HUDEP-2 (cell line): ENCODE results near the gene APCDD1.
"Not testable (repeated sequence)": the region's sequence is repeated elsewhere in the genome, so short reads cannot be mapped to it uniquely, and the experiment has no call there.

Experiments used
- DNase-seq, 76 experiments: peaks; one replicate each; lab custom pipeline; 2025; ENCODE audit not compliant: unreplicated experiment in 76 of 76; lab: John Stamatoyannopoulos, UW

The APCDD1 gene

GRCh38 chr18:10486362-10486761, 31.9 kb downstream of the APCDD1 start:
- DNase-seq = no peak

- no peak for DNase-seq
Measured at GRCh38 chr18:10487154-10487553, 32.7 kb downstream of the APCDD1 start.

DNA sequence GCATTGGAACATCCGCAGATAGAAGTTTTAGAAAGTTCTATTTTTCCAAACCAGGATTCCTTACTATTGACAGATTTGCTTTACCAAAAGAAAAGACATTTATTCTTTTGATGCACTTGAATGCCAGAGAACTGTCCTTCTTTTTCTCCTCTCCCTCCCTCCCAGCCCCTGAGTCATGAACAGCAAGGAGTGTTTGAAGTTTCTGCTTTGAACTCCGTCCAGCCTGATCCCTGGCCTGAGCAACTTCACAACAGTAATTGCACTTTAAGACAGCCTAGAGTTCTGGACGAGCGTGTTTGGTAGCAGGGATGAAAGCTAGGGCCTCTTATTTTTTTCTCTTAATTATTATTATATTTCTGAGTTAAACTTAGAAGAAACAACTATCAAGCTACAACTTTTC, 33.6 kb downstream of the APCDD1 start:
- DNase-seq = no peak

GRCh38 chr18:10490401-10491165, 36.1 kb downstream of the APCDD1 start:
- peak in 1 of 76 experiments; percentile 1 for DNase-seq

- DNase-seq = no peak
Measured at GRCh38 chr18:10495936-10496335, 41.5 kb downstream of the APCDD1 start.

DNA sequence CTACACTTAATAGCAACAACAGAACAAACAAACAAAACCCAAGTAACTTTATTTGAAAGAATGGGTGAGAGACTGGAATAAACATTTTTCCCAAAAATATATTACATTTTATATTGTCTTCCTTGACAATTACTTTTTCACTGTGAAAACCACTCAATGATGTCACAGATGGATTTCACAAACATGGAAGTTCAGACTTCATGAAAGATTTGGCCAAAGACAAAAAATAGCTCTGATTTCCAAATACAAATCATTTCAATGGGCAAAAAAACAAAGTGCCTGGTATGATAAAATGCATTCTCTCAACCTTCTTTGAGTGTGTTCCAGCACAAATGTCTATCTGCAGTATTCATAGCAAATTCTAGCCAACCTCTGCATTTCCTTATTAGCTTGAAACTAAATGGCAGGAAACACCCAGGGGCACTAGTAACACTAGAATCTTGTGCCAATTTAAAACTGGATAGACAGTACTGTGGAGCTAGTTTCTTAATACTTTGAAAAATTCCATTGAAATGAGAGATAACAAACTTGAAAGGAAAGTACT, 42.8 kb downstream of the APCDD1 start:
- DNase-seq = no peak

GRCh38 chr18:10499230-10499629, 44.8 kb downstream of the APCDD1 start:
- no peak for DNase-seq

DNA sequence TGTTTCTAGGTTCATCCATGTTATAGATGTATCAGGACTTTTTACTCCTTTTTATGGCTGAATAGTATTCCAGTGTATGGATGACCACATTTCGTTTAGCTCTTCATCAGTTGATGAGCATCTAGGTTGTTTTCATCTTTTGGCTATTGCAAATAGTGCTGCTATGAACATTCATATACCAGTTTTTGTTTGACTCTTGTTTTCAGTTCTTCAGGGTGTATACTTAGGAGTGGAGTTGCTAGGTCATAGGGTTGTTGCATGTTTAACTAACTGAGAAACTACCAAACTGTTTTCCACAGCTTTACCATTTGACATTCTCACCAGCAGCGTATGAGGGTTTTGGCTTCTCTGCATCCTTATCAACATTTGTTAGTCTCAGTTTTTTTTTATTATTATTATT, 45.6 kb downstream of the APCDD1 start:
- DNase-seq = no peak

- no peak for DNase-seq
Measured at GRCh38 chr18:10504723-10505122, 50.3 kb downstream of the APCDD1 start.

DNA sequence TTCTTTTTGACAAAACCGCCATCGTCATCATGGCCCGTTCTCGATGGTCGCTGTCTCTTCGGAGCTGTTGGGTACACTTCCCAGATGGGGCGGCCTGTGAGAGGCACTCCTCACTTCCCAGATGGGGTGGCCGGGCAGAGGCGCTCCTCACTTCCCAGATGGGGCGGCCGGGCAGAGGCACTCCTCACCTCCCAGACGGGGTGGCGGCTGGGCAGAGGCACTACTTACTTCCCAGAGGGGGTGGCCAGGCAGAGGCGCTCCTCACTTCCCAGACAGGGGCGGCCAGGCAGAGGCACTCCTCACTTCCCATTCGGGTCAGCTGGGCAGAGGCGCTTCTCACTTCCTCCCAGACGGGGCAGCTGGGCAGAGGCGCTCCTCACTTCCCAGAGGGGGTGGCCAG, 51.5 kb downstream of the APCDD1 start:
- not testable (repeated sequence) for DNase-seq

DNA sequence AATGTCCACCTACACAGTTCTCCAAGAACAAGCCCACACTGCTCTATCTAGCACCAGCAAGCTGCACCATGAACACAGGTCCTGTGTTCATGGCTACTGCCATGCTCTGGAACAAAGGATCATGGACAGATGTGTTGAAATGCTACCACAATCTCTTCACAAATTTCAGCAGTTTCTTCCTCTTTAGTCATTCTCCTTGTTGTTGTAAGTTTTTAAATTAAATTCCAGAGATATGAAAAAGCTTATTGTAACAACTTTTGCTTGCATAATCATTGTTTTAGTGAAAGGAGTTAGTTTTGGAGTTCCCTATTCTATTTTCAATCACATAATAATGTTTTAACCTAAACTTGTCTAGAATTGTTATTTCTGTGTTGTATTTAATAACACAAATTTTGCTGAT, 54.2 kb downstream of the APCDD1 start:
- no peak for DNase-seq

GRCh38 chr18:10511236-10511635, 56.8 kb downstream of the APCDD1 start:
- DNase-seq = no peak

GRCh38 chr18:10514082-10514481, 59.6 kb downstream of the APCDD1 start:
- no peak for DNase-seq

GRCh38 chr18:10514601-10515000, 60.2 kb downstream of the APCDD1 start:
- DNase-seq = no peak

DNA sequence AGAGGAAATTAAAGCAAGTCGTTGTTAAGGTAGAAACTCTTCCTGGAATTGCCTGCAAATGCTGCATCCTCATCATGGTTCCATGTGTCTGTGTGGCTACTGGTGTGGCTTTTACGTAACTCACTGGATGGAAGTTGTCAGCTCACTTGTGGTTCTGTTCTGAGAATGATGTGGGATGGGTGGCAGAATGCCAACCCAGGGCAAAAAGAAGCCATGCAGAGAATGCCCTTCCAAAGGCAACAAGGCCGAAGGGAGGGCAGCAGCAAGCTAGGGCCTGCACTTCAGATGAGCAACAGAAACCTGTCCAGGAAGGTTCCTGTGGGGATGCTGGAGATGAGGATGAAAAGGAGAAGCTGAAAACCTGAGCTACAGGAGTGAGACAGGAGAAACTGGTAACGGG, 61.0 kb downstream of the APCDD1 start:
- no peak for DNase-seq

DNA sequence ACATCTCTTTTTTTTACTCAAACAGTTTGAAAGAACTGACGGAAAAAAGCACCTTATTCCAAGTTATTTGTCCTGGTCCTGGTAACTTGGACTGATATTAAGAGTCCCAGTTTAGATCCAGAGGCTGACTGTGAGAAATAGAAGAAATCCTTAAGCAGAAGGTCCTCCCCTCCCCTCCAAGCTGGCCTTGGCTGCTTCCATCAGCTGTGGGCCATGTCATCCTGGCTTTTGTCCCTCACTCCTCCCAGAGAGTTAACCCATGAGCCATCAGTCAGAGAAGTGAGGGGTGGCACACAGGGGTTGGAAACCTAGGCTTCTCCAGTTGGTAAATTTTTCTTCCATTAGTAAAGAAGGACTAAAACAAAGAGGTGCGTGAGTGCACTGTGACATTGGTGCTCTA, 61.6 kb downstream of the APCDD1 start:
- DNase-seq = no peak

DNA sequence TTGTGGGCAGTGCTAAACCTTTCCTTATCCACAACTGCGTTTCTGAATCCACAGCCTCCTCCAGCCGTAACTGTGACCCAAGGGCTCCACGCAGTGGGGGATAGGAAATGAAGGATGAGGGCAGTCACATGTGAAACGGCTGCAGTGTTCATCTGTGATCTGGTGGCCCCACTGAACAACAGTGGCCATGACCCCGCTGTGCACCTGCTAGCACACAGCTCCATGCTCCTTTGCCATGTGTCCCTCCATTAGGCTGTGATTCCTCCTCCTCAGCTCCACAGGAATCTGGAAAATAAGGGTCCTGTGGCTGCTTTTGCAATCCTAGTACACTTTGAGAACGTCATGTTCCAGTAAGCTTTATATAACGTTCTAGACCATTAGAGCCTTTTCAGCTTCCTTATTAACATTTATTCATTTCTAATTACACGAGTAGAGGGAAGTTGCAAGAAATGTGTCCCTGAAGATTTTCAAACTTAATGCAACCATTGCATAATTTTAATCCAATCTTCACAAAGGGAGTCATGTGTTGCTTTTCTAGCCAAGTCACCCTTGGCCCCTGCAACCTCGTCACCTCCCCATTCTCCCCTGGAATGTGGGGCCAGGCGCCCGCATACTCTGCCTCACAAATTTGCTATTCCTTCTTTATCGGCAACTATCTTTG, 64.3 kb downstream of the APCDD1 start:
- no peak for DNase-seq

- DNase-seq = no peak
Measured at GRCh38 chr18:10519366-10519765, 64.9 kb downstream of the APCDD1 start.

GRCh38 chr18:10519999-10520935, 65.8 kb downstream of the APCDD1 start:
- DNase-seq = peak in 56 of 76 experiments; percentile 0 to 76 (median 30)

GRCh38 chr18:10521566-10521965, 67.1 kb downstream of the APCDD1 start:
- no peak for DNase-seq

DNA sequence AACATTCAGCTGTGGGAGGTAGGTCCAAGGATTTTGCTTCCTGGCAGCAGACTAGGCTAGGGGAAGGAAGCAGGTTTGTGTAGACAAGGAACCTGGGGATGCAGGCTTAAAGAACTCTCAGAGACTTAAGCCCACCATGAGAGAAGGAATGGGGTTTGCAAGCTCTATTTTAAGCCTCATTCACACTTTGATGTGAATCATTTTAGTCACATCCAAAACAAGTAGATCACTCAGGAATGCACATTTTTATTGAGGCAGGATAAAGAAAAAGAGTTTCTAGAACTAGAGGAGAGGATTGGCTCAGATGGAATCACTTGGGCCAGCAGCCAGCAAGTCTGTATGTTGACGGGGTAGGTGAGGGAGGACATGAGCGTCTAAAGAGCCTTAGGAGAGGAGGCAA, 68.1 kb downstream of the APCDD1 start:
- no peak for DNase-seq
